GM12891 (cell line): Measurements from ENCODE around the gene UBAC1.
"Not testable (repeated sequence)": the region's sequence is repeated elsewhere in the genome, so short reads cannot be mapped to it uniquely, and the experiment has no call there.

Experiments used
- DNase-seq: peaks from one replicate; pipeline ENCODE4 v3.0.0; 2011; ENCODE audit warnings: low spot score; ENCODE audit not compliant: insufficient read length
- FAIRE-seq: peaks from 2 replicates; lab custom pipeline; 2011; peaks lifted over from hg19 to GRCh38; lab: Jason Lieb, UNC
- PAX5 ChIP-seq: IDR thresholded peaks from 2 replicates; pipeline ENCODE4 v1.6.1; 2011; ENCODE audit warnings: low read length, moderate library complexity, mild to moderate bottlenecking; ENCODE audit not compliant: insufficient read depth, severe bottlenecking
- POLR2A ChIP-seq: IDR thresholded peaks from 2 replicates; pipeline ENCODE4 v1.6.1; 2011; ENCODE audit warnings: low read depth, low read length, control low read depth
- POLR2AphosphoS5 ChIP-seq: IDR thresholded peaks from 2 replicates; pipeline ENCODE4 v1.6.1; 2011; ENCODE audit warnings: low read depth, low read length, control low read depth
- POU2F2 ChIP-seq: IDR thresholded peaks from 2 replicates; pipeline ENCODE4 v1.6.1; 2011; ENCODE audit warnings: low read depth, mild to moderate bottlenecking, control low read depth, low read length, moderate library complexity
- SPI1 ChIP-seq: IDR thresholded peaks from 2 replicates; pipeline ENCODE4 v1.6.1; 2011; ENCODE audit warnings: low read depth, low read length, control low read depth
- TAF1 ChIP-seq: IDR thresholded peaks from 2 replicates; pipeline ENCODE4 v1.6.1; 2011; ENCODE audit warnings: low read depth, low read length, control low read depth

UBAC1 gene

DNA sequence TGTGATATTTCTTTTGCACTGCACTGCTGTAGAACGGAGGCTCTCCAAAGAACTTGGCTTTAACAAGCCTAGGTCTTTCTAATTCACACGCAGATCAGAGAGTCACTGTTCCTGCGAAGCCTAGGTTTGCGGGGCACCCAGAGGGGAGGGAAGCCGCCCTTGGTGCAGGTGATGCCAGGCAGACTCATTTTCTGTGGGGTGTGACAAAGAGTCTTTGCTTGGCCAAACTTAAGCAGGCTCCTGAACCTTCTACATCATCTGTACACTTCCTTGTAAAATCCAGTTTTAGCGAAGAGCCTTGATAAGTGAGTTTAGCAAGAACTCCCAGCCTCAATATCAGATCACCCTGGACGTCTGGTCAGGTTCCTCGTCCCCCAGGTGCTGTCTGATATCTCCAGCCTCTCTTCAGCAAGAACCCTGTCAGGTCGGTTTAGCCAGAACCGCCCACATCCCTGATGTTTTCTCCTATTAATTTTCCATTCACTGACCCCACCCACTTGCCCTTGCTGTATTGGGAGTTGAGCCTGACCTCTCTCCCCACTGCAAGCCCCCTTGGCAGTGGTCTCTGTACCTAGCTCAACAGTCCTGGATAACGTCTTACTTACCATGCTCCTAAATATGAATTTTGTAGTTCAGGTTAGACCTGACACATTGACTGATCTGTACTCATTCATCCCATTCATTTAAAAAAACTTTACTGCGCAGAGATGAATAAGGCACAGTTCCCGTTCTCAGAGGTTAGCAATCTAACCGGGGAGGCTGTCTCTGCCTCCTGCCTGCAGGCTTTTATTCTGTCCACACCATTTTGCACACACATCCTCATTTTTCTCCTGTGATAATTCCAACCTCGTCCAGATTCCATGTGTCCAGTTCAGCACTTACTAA, 880 bp upstream of the UBAC1 start:
- DNase-seq, result no peak
- FAIRE-seq, result no peak
- no peak for TF ChIP-seq PAX5
- TF ChIP-seq POLR2A, result no peak
- no peak for TF ChIP-seq POLR2AphosphoS5
- TF ChIP-seq SPI1, result no peak
- no peak for TF ChIP-seq POU2F2
- TF ChIP-seq TAF1, result no peak

DNA sequence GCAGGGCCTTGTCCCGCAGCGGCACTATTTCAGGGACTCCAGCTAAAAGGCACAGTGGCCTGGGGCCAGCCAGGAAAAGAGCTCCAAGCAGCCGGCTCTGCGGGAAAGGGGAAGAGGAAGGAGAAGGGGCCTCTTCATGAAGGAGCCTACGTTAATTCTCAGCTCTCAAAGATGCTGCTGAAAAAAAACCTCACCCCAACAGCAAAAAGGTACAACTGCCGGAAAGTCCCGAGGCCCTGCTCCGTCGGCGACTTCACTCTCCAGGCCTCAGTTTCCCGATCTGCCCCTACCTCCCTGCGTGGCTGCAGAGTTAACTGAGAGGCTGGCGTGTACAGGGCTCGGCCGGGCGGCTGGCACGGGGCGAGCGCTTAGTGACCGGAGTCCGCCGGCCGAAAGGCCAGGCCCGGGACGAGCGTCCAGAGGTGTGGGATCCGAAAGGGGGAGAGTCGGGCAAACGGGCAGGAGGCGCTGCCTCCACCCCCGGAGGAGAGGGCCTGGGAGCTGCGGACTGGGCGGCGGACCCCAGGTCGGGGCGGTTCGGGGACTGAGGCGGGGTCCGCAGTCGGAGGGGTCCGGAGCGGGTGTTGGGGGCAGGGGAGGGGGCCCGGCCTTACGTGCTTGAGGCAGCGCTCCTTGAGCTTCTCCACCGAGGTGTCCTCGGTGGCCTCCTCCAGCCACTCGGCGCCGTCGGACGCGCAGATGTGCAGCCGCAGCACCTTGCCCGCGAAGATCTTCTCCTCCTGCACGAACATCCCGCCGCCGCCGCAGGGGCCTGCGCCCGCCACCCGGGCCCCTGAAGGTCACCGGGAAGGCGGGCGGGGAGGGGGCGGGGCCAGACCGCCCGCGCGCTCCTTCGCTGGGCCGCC, 529 bp downstream of the UBAC1 start:
- TF ChIP-seq SPI1 (0 out of 2 replicates have a peak, but pooled peaks have one; percentile 11), POLR2A (no peak)
- no peak for FAIRE-seq
- no peak for DNase-seq

DNA sequence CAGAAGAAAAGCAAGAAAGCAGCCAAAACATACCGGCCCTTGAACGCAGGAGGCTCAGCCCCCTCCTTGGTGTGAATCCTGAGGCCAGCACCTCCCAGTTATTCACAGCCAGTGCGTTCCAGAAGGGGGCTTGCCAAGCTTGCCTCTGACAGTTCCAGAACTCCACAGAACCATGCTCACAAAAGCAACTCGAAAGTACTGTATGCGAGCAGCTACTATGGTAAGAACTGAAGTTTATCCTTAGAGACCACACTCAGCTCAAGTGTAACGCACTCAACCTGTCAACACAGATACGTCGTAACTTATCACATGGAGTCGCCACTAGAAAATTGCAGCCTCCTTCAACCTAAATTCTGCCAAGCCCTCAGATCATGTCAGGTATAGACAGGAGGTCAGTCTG, 1.4 kb downstream of the UBAC1 start:
- TF ChIP-seq POU2F2, result no peak
- DNase-seq (no peak), FAIRE-seq (no peak)

DNA sequence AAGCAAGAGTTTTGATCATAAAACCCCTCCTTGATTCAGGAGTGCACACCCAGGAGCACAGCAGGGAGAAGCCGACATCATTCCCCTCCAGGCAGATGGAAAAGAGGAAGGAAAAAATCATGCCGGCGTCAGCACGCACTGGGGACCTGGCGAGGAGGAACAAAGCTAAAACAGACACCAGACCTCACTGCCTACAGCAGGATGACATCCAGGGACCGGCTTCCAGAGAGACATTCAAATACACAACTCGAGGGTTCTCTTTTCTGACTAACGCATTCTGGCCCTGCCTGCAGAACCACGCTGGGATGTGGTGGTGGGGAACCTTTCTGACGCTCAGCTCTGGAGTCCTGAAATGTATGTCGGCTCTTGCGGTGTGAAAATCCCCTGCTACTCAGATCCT, 2.7 kb downstream of the UBAC1 start:
- DNase-seq, result no peak
- FAIRE-seq, result no peak
- TF ChIP-seq SPI1, result no peak
- no peak for TF ChIP-seq PAX5
- TF ChIP-seq POLR2A, result no peak
- no peak for TF ChIP-seq POLR2AphosphoS5
- TF ChIP-seq POU2F2, result no peak
- TF ChIP-seq TAF1, result no peak

DNA sequence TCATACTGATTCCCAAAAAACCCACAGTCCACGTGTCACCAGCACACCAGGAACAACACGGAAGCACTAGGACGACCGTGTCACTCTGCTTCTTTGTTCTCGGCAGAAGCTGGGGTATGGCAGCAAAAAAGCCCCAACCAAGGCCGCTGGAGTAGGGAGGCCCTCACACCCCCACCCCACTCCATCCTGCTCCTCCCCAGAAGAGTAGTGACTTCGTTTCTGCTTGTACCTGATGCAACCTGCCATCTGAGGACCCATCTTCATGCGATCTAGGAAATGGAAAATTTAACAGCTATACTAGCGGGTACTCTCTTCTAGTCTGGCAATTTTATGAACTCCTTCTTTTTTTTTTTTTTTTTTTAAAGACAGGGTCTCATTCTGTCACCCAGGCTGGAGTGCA, 3.7 kb downstream of the UBAC1 start:
- no peak for DNase-seq
- FAIRE-seq, result no peak
- TF ChIP-seq POLR2A (no peak), TAF1 (no peak), POLR2AphosphoS5 (no peak), SPI1 (no peak), POU2F2 (no peak), PAX5 (no peak)

DNA sequence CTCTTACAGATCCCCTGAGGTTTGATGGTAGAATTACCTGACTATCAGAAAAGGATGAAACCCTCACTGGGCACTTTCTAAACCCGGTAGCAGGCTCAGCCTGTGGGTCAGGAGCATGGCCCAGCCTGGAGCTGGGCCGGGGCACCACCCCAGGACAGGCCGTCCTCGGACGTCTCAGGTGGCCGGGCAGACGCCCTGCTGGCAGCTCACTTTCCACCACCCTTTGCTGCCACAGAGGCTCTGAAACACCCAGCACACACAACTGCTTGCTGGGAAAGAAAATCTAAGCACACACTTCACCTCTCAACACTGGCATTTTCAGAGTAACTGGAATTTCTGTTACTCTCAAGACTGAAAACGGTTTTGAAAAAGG, 4.4 kb downstream of the UBAC1 start:
- FAIRE-seq, result no peak
- no peak for DNase-seq
- TF ChIP-seq POU2F2 (no peak), POLR2AphosphoS5 (no peak), PAX5 (no peak), TAF1 (no peak), POLR2A (no peak), SPI1 (no peak)

DNA sequence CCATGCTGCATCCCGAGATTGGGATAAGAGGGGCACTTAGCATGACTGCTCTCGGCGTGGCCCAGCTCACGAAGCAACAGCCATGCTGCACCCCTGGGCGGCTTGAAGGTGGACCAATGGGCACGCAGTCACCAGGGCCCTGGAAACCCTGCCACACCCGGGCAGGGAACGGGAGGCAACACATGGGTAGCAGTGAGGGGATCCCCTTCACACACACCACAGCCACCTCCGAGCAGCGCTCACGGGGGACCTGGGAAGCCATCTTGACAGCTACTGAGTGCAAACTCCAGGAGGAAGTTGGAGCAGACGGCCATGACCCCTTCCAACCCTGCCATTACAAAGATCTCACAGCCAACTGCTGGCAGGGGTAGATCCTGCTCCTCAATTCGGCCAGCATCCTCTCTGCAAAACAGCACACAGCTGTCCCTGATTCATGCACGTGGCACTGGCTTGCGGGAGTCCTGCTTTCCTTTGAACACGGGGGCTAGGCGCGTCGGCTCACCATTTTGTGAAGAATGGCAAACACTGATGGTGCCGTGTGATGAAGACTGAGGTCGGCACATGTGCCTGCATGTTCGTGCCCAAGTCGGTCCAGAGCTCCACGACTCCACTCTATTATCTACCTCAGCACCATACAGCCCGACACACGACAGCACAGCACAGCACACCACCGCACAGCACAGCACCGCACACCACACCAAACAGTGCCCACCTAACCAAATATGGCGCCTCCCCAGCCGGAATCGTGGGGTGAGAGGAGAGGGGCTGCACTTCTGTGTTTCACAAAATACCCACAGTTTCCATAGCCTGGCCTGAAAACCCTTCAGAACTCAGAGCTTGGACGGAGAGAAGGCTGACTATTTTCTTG, 5.0 kb downstream of the UBAC1 start:
- DNase-seq, result no peak
- no peak for FAIRE-seq
- TF ChIP-seq TAF1 (no peak), PAX5 (no peak), SPI1 (no peak), POLR2A (no peak), POU2F2 (no peak), POLR2AphosphoS5 (no peak)

DNA sequence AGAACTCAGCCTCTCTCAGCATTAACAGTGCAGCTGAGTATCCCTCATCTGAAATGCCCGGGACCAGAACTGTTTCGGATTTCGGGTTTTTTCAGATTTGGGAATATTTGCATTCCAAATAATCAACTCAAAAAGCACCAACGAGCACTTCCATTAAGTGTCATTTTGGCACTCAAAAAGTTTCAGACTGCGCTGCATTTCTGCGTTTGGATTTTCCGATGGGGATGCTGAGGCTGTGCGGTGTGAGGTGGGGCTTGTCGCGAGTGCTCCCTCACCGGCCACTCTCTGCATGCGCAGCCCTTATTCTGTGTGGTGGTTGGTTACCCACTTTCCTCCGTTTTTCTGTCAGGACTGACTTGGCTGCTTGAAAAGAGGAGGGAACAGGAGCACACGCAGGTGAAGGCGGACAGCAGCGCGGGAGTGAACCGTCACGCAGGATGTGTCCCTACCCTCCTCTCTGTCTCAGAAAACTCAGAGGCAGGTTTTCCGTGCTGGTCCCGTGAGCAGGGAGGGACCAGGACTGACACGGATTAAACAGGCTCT, 8.4 kb downstream of the UBAC1 start:
- no peak for TF ChIP-seq POLR2A
- TF ChIP-seq POU2F2, result no peak
- TF ChIP-seq POLR2AphosphoS5, result no peak
- no peak for TF ChIP-seq TAF1
- DNase-seq, result no peak
- no peak for FAIRE-seq

DNA sequence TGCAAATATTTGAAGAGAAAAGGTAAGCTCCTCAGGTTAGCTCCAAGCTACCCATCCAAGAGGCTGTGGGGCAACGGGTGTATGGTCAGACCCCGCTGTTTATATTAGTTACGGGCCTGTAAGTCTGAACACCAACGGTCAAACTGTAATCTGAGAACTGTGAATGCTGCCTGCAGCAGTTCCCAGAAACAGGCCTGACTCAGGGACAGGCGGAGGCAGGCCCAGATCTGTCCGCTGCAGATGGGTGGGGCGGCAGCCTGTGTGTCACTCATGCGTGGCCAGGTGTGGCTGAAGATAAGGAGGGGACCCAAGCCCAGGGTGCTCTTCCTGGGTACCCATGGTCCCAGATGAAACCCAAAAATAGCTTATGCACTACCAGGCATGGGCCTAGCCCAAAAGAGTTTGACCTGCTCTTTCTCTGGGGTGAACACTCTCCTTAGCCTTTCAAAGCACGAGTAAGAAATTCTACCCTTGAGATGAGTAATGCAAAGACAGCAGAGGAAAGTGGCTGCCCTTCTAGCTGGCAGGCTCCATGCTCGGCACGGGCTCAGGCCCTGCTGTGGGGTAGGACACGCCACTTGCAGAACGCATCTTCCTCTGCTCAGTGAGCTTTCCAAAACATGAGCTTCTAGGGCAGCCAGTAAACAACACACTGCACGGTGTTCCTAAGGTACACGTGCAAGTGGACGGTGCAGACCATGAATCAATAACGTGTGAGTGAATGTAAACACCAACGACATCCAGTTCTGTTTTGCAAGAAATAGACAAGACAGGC, 9.1 kb downstream of the UBAC1 start:
- no peak for FAIRE-seq
- no peak for DNase-seq
- TF ChIP-seq TAF1 (no peak), POLR2AphosphoS5 (no peak), POLR2A (no peak), POU2F2 (no peak), PAX5 (no peak), SPI1 (no peak)

DNA sequence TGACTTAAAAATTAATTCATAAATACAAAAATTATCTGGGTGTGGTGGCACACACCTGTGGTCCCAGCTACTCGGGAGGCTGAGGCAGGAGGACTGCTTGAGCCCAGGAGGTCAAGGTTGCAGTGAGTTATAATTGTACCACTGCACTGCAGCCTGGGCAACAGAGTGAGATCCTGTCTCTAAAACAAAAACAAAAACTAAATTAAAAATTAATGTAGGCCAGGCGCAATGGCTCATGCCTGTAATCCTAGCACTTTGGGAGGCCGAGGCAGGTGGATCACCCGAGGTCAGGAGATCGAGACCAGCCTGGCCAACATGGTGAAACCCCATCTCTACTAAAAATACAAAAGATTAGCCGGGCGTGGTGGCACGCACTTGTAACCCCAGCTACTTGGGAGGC, 9.9 kb downstream of the UBAC1 start:
- not testable (repeated sequence) for DNase-seq, FAIRE-seq

DNA sequence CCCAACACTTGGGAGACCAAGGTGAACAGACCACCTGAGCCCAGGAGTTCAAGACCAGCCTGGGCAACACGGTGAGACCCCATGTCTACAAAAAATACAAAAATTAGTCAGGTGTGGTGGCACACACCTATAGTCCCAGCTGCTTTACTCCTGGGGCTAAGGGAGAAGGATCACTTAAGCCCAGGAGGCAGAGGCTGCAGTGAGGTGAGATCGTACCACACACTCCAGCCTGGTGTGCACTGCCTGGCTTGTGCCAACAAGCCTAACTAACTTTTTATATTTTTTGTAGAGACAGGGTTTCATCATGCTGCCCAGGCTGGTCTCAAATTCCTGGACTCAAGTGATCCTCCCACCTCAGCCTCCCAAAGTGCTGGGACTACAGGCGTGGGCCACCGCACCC, 10.3 kb downstream of the UBAC1 start:
- FAIRE-seq, DNase-seq: not testable (repeated sequence)
